HG03342 (cell line): ENCODE measurements around the gene RRM2.

Experiments used
- ATAC-seq: cut with Tn5 transposase; IDR thresholded peaks from one replicate; pipeline ENCODE4 v1.9.1; 2021; ENCODE audit warnings: mild to moderate bottlenecking, moderate library complexity; ENCODE audit not compliant: unreplicated experiment

The RRM2 gene

GRCh38 chr2:10151462-10151861, 28.9 kb downstream of the RRM2 start:
- ATAC-seq: no peak

GRCh38 chr2:10157293-10157692, 34.8 kb downstream of the RRM2 start:
- no peak for ATAC-seq

DNA sequence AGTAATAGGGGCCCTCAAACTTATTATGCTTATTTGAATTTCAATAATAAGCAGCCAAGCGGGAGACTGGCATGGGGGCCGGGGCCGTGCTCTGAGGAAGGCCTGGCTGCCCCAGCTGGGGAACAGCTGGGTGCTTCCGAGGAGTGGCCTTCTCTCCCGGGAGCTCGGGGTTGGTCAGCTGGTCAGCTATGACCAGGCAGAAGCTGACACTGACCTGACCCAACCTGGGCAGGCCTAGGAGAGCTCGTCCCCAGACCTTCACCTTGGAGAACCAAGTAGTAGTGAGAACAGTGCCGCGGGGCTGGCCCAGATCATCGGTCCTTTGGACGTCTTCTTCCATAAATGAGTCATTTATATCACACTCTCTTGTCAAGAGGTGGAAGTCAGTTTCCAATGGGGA, 36.1 kb downstream of the RRM2 start:
- no peak for ATAC-seq

- no peak for ATAC-seq
Measured at GRCh38 chr2:10159086-10159485, 36.5 kb downstream of the RRM2 start.

- ATAC-seq: no peak
Measured at GRCh38 chr2:10159581-10160131, 37.1 kb downstream of the RRM2 start.

- no peak for ATAC-seq
Measured at GRCh38 chr2:10160203-10160955, 37.8 kb downstream of the RRM2 start.

DNA sequence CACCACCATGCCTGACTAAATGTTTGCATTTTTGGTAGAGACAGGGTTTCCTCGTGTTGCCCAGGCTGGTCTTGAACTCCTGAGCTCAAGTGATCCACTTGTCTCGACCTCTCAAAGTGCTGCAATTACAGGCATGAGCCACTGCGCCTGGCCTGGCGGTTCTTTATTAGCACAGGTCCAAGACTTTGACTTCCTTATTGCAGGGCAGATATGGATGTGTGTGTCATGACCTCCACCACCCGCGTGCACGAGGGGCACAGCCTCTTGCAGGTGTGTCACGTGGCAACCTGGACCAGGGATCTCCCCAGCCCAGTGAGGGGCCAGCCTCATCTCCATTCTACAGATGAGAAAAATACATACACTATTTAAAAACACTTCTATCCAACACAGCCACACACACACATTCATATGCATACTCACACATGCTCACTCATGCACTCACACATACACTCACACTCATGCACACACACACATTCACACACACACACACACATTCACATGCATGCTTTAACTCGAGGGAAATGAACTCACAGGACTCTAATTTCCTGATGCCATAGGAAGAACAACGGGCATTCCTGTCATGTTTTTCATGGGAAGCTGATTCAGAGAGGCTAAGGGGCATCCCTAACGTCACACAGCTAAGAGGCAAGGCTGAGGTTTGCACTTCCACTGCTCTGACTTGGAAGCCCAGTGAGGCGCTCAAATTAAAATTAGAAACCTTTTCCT, 38.8 kb downstream of the RRM2 start:
- ATAC-seq: no peak

DNA sequence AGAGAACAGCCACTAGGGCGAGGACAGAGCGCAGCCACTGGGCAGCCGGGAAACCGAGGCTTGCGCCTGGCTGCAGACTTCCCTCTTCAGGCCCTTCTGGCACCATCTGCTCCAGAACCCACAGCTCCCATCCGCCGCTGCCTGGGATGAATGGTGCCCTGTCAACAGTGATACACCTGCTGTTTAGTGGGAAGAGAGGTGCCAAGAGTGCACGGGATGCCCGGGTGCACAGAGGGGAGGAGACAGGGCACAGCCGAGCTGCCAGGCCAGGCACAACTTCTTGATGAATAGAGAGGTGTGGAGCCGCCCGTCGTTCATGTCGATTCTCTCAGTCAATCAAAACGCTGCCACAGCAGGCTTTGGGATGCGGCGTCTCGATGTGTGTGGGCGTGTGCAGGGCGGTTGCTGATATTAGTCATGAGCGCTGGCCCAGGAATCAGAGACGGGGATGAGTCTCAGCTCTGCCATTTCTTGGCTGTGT, 39.5 kb downstream of the RRM2 start:
- no peak for ATAC-seq

DNA sequence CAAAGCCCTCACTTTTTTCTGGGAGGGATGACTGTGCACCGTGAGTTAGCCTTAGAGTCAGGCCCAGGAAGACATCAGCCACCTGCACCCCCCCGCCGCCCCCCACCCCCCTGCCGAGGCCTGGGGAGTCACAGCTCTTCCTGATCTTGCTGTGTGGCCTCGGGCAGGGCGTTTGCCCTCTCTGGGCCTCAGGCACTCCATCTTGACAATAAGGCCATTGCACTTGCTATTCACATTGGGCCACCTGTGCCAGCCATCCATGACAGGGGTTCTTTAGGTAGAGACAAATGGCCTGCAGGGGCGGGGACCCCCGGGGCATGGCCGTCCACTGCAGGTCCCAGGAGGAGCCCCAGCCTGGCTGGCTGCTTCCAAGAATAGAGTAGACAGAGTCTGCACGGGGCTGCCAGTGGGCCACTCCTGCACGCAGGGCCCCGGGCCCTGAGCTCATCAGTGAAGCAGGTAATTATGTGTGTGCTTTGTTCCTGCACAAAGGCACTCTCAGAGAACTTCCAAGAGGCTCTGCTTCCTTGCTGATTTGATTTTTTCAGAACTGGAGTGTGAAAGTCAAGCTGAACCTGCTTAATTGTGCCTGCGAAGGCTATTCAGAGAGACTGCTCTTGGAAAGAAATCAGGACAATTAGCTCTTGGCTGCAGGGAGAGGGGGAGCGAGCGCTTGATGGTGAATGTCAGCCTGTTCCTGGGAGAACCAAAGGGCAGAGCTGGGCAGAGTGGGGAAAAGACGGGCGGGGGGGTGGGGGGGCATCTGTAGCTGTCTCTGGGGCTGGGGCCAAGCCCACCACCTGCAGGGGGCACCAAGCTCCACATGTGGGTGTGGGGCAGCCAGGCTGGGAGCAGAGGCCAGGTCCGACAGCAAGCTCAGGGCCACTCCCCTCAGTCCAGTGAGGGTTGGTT, 40.3 kb downstream of the RRM2 start:
- no peak for ATAC-seq

GRCh38 chr2:10163498-10164486, 41.3 kb downstream of the RRM2 start:
- no peak for ATAC-seq

DNA sequence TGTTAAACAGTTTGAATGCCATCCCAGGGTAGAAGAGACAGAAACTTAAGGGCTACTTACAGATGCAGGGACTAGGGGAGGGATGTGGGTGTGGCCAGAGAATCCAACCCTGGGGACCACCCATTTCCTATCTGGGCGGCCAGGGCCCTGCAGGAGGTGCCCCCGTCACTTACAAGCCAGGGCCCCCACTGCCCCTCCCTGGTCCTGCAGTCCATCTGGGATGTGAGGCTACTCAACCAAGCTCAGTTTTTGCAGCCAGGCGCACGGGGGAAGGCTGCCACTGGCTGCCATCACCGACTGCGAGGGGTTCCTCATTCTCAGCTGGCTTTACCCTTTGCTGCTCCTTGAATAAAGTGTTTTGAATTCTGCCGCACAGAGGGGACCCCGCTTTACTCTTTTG, 42.1 kb downstream of the RRM2 start:
- no peak for ATAC-seq

DNA sequence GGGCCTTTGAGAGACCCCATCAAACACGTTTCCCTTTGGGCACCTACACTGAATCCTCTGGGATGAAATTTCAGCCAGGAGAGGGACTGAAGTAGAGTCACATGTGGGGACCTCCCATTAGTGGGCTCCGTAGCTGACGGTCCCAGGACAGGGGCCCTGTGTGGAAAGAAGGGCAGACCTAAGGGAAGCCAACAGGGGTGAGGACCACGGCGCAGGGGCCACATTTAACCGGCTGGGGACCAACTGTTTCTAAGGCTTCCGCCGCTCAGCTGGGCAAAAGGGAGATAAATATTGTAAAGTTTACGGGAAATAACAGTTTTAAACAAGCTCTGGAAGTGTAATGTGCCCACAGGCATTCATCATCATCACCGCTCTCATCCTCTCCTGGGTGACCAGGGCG, 42.7 kb downstream of the RRM2 start:
- ATAC-seq: no peak

DNA sequence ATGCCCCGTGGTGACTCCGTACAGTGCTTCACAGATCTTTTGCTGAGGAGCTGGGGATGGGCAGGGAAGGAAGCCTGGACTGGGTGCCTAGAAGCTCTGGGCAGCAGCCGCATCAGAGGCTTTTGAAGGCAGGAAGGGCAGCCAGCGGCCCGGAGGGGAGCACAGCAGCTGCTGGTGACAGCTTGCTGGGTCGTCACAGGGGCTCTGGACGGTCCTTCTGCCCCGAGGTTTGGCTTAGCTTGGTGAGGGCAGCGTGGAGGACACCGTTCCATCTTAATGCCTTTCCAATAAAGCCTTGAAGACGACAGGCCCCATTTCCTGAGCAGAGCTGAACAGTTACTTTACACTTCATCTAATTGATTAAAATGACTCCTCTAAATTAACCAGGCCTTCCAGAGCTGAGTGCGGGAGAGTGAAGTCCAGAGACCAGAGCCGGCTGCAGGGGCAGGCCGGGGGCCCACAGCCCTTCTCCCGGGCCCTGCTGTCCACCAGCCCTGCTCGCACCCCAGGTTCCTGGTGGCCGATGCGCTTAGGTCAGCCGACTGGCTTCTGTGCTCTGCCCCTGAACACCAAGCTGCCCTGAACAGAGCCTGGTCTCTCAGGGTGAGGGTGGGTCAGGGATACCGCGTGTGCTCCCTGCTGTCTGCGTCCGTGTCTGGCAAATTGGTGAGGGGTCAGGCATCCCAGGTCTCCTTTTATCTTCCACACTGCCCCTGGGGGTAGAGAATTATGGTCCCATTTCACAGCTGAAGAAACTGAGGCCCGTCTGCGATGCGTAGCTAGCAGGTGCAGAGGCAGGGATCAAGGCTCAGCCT, 43.5 kb downstream of the RRM2 start:
- ATAC-seq: no peak

DNA sequence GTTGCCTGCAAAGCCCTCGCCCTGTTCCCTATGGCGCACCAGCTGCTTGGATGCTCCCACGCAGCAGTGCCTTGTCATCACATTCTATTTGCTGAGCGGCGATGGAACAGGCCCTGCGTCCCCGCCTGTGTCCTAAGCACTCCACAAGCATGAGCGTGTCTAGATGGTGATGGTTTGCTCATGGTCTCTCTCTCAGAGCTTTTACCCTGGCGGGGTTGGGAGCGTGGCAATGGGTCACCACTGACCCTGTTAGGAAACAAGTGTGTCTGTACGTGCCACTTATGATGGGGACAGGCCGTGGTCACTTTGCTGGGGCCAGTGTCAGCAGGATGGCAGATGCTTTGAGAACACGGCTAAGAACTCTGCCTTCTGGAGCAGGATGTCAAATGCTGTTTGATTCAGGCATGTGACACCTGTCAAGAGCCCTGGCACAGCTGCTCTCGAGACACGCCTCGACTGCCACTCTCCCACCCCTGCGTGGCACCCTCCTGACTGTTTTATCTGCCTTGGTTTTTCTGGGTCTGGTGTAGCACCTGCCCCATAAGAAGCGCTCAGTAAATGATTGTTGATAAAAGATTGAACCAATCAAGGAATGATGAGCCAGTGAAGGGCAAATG, 44.2 kb downstream of the RRM2 start:
- ATAC-seq: no peak

- ATAC-seq: no peak
Measured at GRCh38 chr2:10167316-10167715, 44.8 kb downstream of the RRM2 start.

- no peak for ATAC-seq
Measured at GRCh38 chr2:10168221-10168620, 45.7 kb downstream of the RRM2 start.

- ATAC-seq: no peak
Measured at GRCh38 chr2:10169053-10169578, 46.6 kb downstream of the RRM2 start.

- ATAC-seq: no peak
Measured at GRCh38 chr2:10169581-10169980, 47.0 kb downstream of the RRM2 start.
